K562 (cell line): ENCODE data around the gene ZSCAN22. TPM values are rescaled to one million over a fixed set of nuclear protein-coding genes. Genes with fewer than 3 reads are reported as not detected.
A peak's percentile ranks its signal among the peaks of the same experiment; 100 is the strongest.

Experiments
- CTBP1 ChIP-seq: fragments of 450-650 bp; IDR thresholded peaks from 2 replicates; pipeline ENCODE4 v1.6.1; 2016; ENCODE audit warnings: borderline replicate concordance
- HDAC2 ChIP-seq: fragments of 450-650 bp; IDR thresholded peaks from 2 replicates; pipeline ENCODE4 v1.6.1; 2016; ENCODE audit warnings: mild to moderate bottlenecking
- HES1 ChIP-seq: fragments of 450-650 bp; IDR thresholded peaks from 2 replicates; pipeline ENCODE4 v1.6.1; 2016; ENCODE audit warnings: low read depth, mild to moderate bottlenecking, moderate library complexity
- JUND ChIP-seq, 2 experiments: IDR thresholded peaks; 2 replicates in 1 of 2; 3 replicates in 1 of 2; pipeline ENCODE4 v1.6.1; 2011; ENCODE audit warnings: borderline replicate concordance in 2 of 2, low read depth in 2 of 2, low read length in 2 of 2, improper control_type of control experiment in 1 of 2, missing biosample characterization in 1 of 2, missing genetic modification characterization in 1 of 2, missing genetic modification reagents in 1 of 2
- MECOM ChIP-seq: fragments of 250-450 bp; sonication (Bioruptor Pico); IDR thresholded peaks from 2 replicates; pipeline ENCODE4 v1.8.0; 2022; ENCODE audit warnings: inconsistent platforms
- PBX2 ChIP-seq, 2 experiments: IDR thresholded peaks in 1 of 2; conservative IDR thresholded peaks in 1 of 2; 2 replicates each; pipeline ENCODE4 v1.6.1; 2016; ENCODE audit warnings: low read depth in 2 of 2, mild to moderate bottlenecking in 1 of 2, missing compliant biosample characterization in 1 of 2, missing genetic modification characterization in 1 of 2, moderate library complexity in 1 of 2
- TAF15 ChIP-seq: fragments of 200-400 bp; formaldehyde crosslinking; IDR thresholded peaks from 2 replicates; pipeline ENCODE4 v1.6.1; 2017; ENCODE audit warnings: mild to moderate bottlenecking, low read depth, low read length, moderate library complexity
- TCFL5 ChIP-seq: fragments of 250-450 bp; sonication (Bioruptor Pico); conservative IDR thresholded peaks from 2 replicates; pipeline ENCODE4 v1.6.1; 2021; ENCODE audit warnings: mild to moderate bottlenecking, moderate library complexity, matching md5 sums
- ZNF184 ChIP-seq: sonication (generic); formaldehyde crosslinking; IDR thresholded peaks from 2 replicates; pipeline ENCODE4 v1.5.0; 2020; ENCODE audit warnings: missing genetic modification reagents
- ZNF75A ChIP-seq: fragments of 450-650 bp; formaldehyde crosslinking; IDR thresholded peaks from 2 replicates; pipeline ENCODE4 v1.4.0; 2020; ENCODE audit warnings: mild to moderate bottlenecking
- polyA plus RNA-seq, 8 experiments: library from polyadenylated mRNA; depleted of rRNA in 4 of 8; stranded (reverse) in 5 of 8; unstranded in 3 of 8; fragments of >200 nt; fragmentation: Nextera tagmentation in 2 of 8; fragmentation: Illumina TruSeq in 1 of 8; extraction: Ambion mirVana in 2 of 8; extraction: Trizol in 1 of 8; gene quantifications; 2 replicates each; pipeline versions ENCODE4 v1.2.1 to v1.2.3, GENCODE V29; 2011 to 2014; ENCODE audit warnings: inconsistent platforms in 1 of 8, missing spikeins in 1 of 8
- total RNA-seq, 7 experiments: library from RNA; depleted of rRNA in 6 of 7; stranded (reverse); fragments of >200 nt in 6 of 7; fragmentation: Illumina TruSeq in 2 of 7; extraction: Trizol in 2 of 7; gene quantifications; 2 replicates each; pipeline versions ENCODE4 v1.2.1 to v1.2.3, GENCODE V29; 2011 to 2021; ENCODE audit warnings: low replicate concordance in 1 of 7
- TF ChIP-seq, protein P1 (sequence below), 2 experiments: fragments of 450-650 bp in 1 of 2; sonication (generic) in 1 of 2; formaldehyde crosslinking in 1 of 2; IDR thresholded peaks; 2 replicates each; pipeline versions ENCODE4 v1.7.1 to v1.9.0; 2016 to 2022; ENCODE audit warnings: inconsistent platforms in 1 of 2, mild to moderate bottlenecking in 1 of 2, missing genetic modification reagents in 1 of 2

ZSCAN22 gene
- total and polyA plus RNA-seq, 9 of the 15 experiments (the other 6 are each of a cell fraction or from before 2014, with no cell fraction given) = 0.98 to 5.3 (median 3.0) TPM

DNA sequence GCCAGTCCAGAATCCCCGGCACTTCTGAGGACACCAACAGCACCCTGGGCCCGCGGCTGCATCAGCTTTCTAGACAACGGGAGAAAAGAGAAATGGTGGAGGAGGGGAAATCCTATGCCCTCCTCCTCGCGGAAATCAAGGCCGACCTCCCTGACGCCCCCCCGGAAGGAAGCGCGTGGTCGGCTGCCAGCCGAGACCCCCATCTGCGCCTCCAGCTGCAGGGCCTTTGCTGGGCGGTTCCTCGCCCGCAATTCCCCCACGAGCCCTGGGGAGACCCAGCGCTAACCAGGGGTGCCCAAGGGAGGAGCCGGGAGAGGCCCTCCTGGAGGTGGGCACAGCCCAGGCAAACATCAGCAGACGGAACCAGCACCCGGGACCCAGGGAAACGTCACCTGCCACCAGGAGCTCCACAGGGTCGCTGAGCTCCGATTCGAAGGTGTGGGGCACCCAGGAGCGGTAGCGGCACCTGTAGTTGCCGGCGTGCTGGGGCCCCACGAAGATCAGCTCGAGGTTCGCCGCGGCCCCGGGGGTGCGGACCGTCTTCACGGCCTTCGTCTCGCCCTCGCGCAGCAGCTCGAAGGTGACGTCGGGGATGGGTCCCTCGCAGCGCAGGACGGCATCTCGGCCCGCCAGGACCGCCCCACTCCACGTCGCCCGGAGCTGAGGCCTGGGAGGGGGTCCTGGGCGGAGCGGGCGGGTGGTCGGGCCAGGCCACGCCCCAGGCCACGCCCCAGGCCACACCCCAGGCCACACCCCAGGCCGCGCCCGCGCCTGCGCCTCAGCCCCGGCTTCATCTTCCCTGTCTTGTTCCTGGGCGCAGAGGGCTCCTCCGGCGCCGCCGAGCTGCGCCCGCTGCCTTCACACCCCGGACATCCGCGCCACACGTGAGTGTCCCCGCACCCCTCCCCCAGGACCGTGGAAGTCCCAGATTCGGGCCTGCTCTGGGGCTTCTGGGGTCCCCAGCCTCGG lies 20.5 kb downstream of the ZSCAN22 start (continued):
- TF ChIP-seq, protein P1, sequence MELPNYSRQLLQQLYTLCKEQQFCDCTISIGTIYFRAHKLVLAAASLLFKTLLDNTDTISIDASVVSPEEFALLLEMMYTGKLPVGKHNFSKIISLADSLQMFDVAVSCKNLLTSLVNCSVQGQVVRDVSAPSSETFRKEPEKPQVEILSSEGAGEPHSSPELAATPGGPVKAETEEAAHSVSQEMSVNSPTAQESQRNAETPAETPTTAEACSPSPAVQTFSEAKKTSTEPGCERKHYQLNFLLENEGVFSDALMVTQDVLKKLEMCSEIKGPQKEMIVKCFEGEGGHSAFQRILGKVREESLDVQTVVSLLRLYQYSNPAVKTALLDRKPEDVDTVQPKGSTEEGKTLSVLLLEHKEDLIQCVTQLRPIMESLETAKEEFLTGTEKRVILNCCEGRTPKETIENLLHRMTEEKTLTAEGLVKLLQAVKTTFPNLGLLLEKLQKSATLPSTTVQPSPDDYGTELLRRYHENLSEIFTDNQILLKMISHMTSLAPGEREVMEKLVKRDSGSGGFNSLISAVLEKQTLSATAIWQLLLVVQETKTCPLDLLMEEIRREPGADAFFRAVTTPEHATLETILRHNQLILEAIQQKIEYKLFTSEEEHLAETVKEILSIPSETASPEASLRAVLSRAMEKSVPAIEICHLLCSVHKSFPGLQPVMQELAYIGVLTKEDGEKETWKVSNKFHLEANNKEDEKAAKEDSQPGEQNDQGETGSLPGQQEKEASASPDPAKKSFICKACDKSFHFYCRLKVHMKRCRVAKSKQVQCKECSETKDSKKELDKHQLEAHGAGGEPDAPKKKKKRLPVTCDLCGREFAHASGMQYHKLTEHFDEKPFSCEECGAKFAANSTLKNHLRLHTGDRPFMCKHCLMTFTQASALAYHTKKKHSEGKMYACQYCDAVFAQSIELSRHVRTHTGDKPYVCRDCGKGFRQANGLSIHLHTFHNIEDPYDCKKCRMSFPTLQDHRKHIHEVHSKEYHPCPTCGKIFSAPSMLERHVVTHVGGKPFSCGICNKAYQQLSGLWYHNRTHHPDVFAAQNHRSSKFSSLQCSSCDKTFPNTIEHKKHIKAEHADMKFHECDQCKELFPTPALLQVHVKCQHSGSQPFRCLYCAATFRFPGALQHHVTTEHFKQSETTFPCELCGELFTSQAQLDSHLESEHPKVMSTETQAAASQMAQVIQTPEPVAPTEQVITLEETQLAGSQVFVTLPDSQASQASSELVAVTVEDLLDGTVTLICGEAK (IDR thresholded peaks at IDR 0.05) = peak; percentile 24; the same call in 1 of the 2 replicates
- TF ChIP-seq, protein P1 (CRISPR knock-in tag; IDR thresholded peaks at IDR 0.05) = no peak
- TF ChIP-seq ZNF184 (CRISPR knock-in tag) = no peak
- TF ChIP-seq ZNF75A = no peak
- TF ChIP-seq TCFL5 (CRISPR knock-in tag) = no peak
- TF ChIP-seq CTBP1 = peak; percentile 63
- TF ChIP-seq PBX2 (CRISPR knock-in tag; IDR thresholded peaks at IDR 0.05; ENCODE audit: low read depth) = no peak
- no peak for TF ChIP-seq PBX2 (tag; conservative IDR thresholded peaks at IDR 0.05; ENCODE audit: low read depth)
- TF ChIP-seq HES1 = no peak
- no peak for TF ChIP-seq JUND (IDR thresholded peaks at IDR 0.05; ENCODE audit: borderline replicate concordance, low read depth, low read length)
- TF ChIP-seq JUND (tag; IDR thresholded peaks at IDR 0.05; ENCODE audit: borderline replicate concordance, low read depth, low read length) = no peak
- TF ChIP-seq HDAC2 = no peak
- no peak for TF ChIP-seq MECOM
- no peak for TF ChIP-seq TAF15
